Lung (tissue), 12 donors: ENCODE data around the gene PRICKLE2. TPM values are rescaled to one million over a fixed set of nuclear protein-coding genes. Genes with fewer than 3 reads are reported as not detected.

Experiments used
- ATAC-seq: fragments of 200-7000 bp; cut with Tn5 transposase; one replicate; pipeline ENCODE4 v1.9.1; 2020; ENCODE audit warnings: moderate number of reproducible peaks; ENCODE audit not compliant: insufficient read depth, low FRiP score
- DNase-seq, 3 donors: peaks; one replicate each; pipeline ENCODE4 v3.0.0-alpha.2; 2013 to 2017
- H3K27ac ChIP-seq, 2 donors: one replicate each; pipeline ENCODE4 v1.5.1; 2013; ENCODE audit warnings: mild to moderate bottlenecking in 2 of 2, moderate library complexity in 2 of 2, control low read depth in 1 of 2, inconsistent platforms in 1 of 2, low read depth in 1 of 2, low read length in 1 of 2
- H3K27me3 ChIP-seq, 3 donors: one replicate each; pipeline ENCODE4 v1.5.1; 2013; ENCODE audit warnings: low read length in 2 of 3; ENCODE audit not compliant: control insufficient read depth in 3 of 3, insufficient read depth in 3 of 3
- H3K36me3 ChIP-seq, 4 donors: one replicate each; pipeline ENCODE4 v1.5.1; 2013; ENCODE audit warnings: low read length in 4 of 4, mild to moderate bottlenecking in 1 of 4, moderate library complexity in 1 of 4; ENCODE audit not compliant: control insufficient read depth in 4 of 4, insufficient read depth in 4 of 4
- H3K4me1 ChIP-seq, 5 donors: one replicate each; pipeline ENCODE4 v1.5.1; 2013; ENCODE audit warnings: low read length in 5 of 5, mild to moderate bottlenecking in 2 of 5, moderate library complexity in 1 of 5; ENCODE audit not compliant: control insufficient read depth in 5 of 5, insufficient read depth in 5 of 5
- H3K4me3 ChIP-seq: one replicate; pipeline ENCODE4 v1.5.1; 2013; ENCODE audit warnings: mild to moderate bottlenecking, control low read depth, moderate library complexity
- H3K9ac ChIP-seq, 2 donors: one replicate each; pipeline ENCODE4 v1.5.1; 2013; ENCODE audit warnings: low read length in 2 of 2, control low read depth in 1 of 2; ENCODE audit not compliant: insufficient read depth in 1 of 2
- H3K9me3 ChIP-seq, 4 donors: one replicate each; pipeline ENCODE4 v1.5.1; 2013; ENCODE audit warnings: low read length in 3 of 4, mild to moderate bottlenecking in 1 of 4, moderate library complexity in 1 of 4; ENCODE audit not compliant: control insufficient read depth in 4 of 4, insufficient read depth in 3 of 4
- WGBS, 2 donors: extraction: QIAGEN DNeasy Blood & Tissue Kit; methylation state at CpG; one replicate each; pipeline ENCODE4 v1.1.7; 2013; 5-methylcytosine and 5-hydroxymethylcytosine counted together
- polyA plus RNA-seq, 2 donors: library from polyadenylated mRNA; stranded (reverse); fragments of 200-250 nt; gene quantifications; one replicate each; pipeline ENCODE4 v1.2.1, GENCODE V29; 2013
- total RNA-seq, 2 donors: library from RNA; depleted of rRNA in 1 of 2; stranded (reverse); fragments of >200 nt in 1 of 2; gene quantifications; one replicate each; pipeline ENCODE4 v1.2.1, GENCODE V29; 2014 to 2021
- TF ChIP-seq, protein P1 (sequence below): IDR thresholded peaks from 2 replicates; pipeline ENCODE4 v1.5.1; 2012; ENCODE audit warnings: mild to moderate bottlenecking; ENCODE audit errors: control extremely low read depth, extremely low read depth
- donor health status: control.
- donor health status: control.
- donor health status: Bipolar disorder and iron deficiency.
- donor health status: healthy.
- donor health status: DM: yes; HTN: yes; CAD: no.

Gene PRICKLE2
- total and polyA plus RNA-seq, 4 donors = 4.0 to 88.0 (median 19.9) TPM

DNA sequence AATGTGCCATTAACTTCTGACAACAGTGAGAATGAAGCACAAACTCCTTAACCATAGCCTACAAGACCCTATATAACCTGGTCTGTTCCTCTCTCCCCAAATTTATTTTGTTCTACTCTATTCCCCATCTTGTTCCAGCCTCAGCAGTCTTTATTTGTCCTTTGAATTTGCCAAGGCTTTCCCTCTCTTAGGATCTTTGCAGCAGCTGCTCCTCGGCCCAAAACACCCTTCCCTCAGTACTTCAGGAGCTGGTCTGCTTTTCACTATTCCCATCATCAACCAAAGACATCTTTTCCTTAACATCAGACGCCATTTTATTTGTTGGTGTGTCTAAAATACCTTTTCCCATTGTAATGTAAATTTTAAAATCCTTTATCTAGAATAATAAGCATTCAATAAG, 10.2 kb downstream of the PRICKLE2 start:
- peak in 2 of 3 donors; percentile 52 to 62 for DNase-seq
- ATAC-seq = no peak
- no peak overlapping the region for H3K4me3 ChIP-seq

DNA sequence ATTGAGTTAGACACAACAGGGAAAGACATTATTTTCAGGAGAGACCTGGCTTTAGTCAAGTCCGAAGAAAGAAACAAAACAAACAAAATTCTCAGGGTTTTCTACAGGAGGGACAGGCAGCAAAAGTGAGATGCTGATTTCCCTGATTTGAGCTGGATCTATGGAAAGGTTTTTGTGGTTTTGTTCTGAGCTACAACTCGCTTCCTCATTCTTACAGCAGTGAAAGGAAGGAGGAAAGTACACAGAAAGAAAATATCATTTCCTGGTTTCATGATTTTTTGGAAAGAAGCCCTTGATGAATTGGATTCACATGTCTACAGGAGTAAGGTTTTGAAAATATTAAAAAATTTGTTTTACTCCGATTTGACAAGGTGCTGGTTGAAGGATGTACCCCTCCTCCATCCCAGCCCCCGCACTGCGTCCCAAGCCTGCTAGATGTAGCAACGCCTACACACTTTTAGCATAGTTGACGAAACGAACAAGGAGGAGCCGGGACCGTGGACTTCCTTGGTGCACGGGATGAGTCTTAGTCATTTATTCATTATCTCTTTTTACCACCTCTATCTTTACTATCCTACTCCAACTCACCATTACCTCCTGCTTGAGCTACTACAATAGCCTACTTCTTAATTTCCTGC, 10.8 kb downstream of the PRICKLE2 start:
- Histone ChIP-seq H3K27me3 (no peaks in the 10 kb centered on the region), H3K4me3 (no peak overlapping the region), H3K27ac (peak overlapping the region; percentile 28 to 85), H3K9ac (peak overlapping the region in 1 of 2 donors; percentile 73), H3K4me1 (peaks cover 19 to 95% (median 27%) of the 10 kb centered on the region in 5 donors), H3K9me3 (no peaks in the 10 kb centered on the region), H3K36me3 (no peaks in the 10 kb centered on the region)
- DNase-seq (peak; percentile 63 to 82 (median 78)), ATAC-seq (peak; percentile 39)
- TF ChIP-seq, protein P1, sequence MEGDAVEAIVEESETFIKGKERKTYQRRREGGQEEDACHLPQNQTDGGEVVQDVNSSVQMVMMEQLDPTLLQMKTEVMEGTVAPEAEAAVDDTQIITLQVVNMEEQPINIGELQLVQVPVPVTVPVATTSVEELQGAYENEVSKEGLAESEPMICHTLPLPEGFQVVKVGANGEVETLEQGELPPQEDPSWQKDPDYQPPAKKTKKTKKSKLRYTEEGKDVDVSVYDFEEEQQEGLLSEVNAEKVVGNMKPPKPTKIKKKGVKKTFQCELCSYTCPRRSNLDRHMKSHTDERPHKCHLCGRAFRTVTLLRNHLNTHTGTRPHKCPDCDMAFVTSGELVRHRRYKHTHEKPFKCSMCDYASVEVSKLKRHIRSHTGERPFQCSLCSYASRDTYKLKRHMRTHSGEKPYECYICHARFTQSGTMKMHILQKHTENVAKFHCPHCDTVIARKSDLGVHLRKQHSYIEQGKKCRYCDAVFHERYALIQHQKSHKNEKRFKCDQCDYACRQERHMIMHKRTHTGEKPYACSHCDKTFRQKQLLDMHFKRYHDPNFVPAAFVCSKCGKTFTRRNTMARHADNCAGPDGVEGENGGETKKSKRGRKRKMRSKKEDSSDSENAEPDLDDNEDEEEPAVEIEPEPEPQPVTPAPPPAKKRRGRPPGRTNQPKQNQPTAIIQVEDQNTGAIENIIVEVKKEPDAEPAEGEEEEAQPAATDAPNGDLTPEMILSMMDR = no peak
- WGBS, 2 donors = 34 to 44% methylated on average over 11 of the region's 11 CpGs

More for the DNA sequence above, 10.2 kb downstream of the PRICKLE2 start:
- Histone ChIP-seq H3K27ac (peak overlapping the region in 1 of 2 donors; percentile 28), H3K27me3 (no peaks in the 10 kb centered on the region), H3K9me3 (no peaks in the 10 kb centered on the region), H3K9ac (peak overlapping the region in 1 of 2 donors; percentile 73), H3K4me1 (peaks cover 16 to 95% (median 27%) of the 10 kb centered on the region in 5 donors), H3K36me3 (no peaks in the 10 kb centered on the region)
- 67 to 73% methylated on average over 2 of the region's 2 CpGs for WGBS, 2 donors
- TF ChIP-seq, protein P1 = no peak

DNA sequence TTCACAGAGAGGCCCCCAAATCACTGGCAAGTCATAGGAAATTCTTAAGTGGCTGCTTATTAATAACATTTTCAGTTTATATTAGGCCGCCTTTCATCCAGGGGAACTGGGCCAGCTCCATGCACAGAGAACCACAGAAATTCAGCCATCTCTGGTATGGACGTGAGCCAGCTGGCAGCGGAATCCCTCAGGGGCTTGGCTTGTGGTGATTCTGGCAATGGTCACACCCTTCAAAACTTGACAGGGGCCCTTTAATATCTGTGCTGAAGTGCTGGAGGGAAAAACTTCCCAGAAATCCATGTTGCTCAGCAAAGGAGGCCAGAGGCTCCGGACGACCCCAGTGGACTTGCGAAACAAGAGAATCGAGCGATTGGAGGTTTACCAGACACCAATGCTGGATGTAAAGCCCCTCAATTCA, 11.3 kb downstream of the PRICKLE2 start:
- H3K9ac ChIP-seq = peak overlapping the region in 1 of 2 donors; percentile 71
- H3K4me1 ChIP-seq = peaks cover 19 to 94% (median 27%) of the 10 kb centered on the region in 5 donors
- TF ChIP-seq, protein P1 = no peak
- WGBS, 2 donors = 9 to 19% methylated on average over 8 of the region's 8 CpGs
- DNase-seq = peak; percentile 98 to 100 (median 100)
- H3K27ac ChIP-seq = peak overlapping the region; percentile 28 to 85
- no peaks in the 10 kb centered on the region for H3K9me3 ChIP-seq
- peak; percentile 67 for ATAC-seq
- H3K4me3 ChIP-seq = no peak overlapping the region
- H3K36me3 ChIP-seq = no peaks in the 10 kb centered on the region
- no peaks in the 10 kb centered on the region for H3K27me3 ChIP-seq
